Measurements from ENCODE around the gene PTPRD. TPM values are rescaled to one million over a fixed set of nuclear protein-coding genes. Genes with fewer than 3 reads are reported as not detected.

The PTPRD gene
- polyA plus RNA-seq, 4 donors = 99.8 to 230 (median 118) TPM

- no peak for DNase-seq (ENCODE audit: low read depth in 4 of 4, low spot score in 3 of 4)
Observed at GRCh38 chr9:10062629-10063395, 550.0 kb downstream of the PTPRD start.

GRCh38 chr9:10059044-10059443 lies 553.8 kb downstream of the PTPRD start:
- no peak for DNase-seq (ENCODE audit: low read depth in 4 of 4, low spot score in 3 of 4)

GRCh38 chr9:10055886-10056395 lies 556.9 kb downstream of the PTPRD start:
- DNase-seq (ENCODE audit: low read depth in 4 of 4, low spot score in 3 of 4) = no peak

- DNase-seq (ENCODE audit: low read depth in 4 of 4, low spot score in 3 of 4) = no peak
Observed at GRCh38 chr9:10054456-10054855, 558.3 kb downstream of the PTPRD start.

- no peak for DNase-seq (ENCODE audit: low read depth in 4 of 4, low spot score in 3 of 4)
Observed at GRCh38 chr9:10052916-10053315, 559.9 kb downstream of the PTPRD start.

- no peak for DNase-seq (ENCODE audit: low read depth in 4 of 4, low spot score in 3 of 4)
Observed at GRCh38 chr9:10052181-10052580, 560.6 kb downstream of the PTPRD start.

- DNase-seq (ENCODE audit: low read depth in 4 of 4, low spot score in 3 of 4) = no peak
Observed at GRCh38 chr9:10050016-10050415, 562.8 kb downstream of the PTPRD start.

- DNase-seq (ENCODE audit: low read depth in 4 of 4, low spot score in 3 of 4) = no peak
Observed at GRCh38 chr9:10048994-10049393, 563.8 kb downstream of the PTPRD start.

GRCh38 chr9:10045598-10045997 lies 567.2 kb downstream of the PTPRD start:
- no peak for DNase-seq (ENCODE audit: low read depth in 4 of 4, low spot score in 3 of 4)

GRCh38 chr9:10041726-10042229 lies 571.0 kb downstream of the PTPRD start:
- DNase-seq (ENCODE audit: low read depth in 4 of 4, low spot score in 3 of 4) = no peak

- DNase-seq (ENCODE audit: low read depth in 4 of 4, low spot score in 3 of 4) = no peak
Observed at GRCh38 chr9:10036095-10036494, 576.7 kb downstream of the PTPRD start.

GRCh38 chr9:10032166-10032565 lies 580.6 kb downstream of the PTPRD start:
- DNase-seq (ENCODE audit: low read depth in 4 of 4, low spot score in 3 of 4) = no peak

GRCh38 chr9:10026443-10026984 lies 586.3 kb downstream of the PTPRD start:
- no peak for DNase-seq (ENCODE audit: low read depth in 4 of 4, low spot score in 3 of 4)

GRCh38 chr9:10015755-10016154 lies 597.0 kb downstream of the PTPRD start:
- DNase-seq (ENCODE audit: low read depth in 4 of 4, low spot score in 3 of 4) = no peak

- DNase-seq (ENCODE audit: low read depth in 4 of 4, low spot score in 3 of 4) = no peak
Observed at GRCh38 chr9:10014889-10015288, 597.9 kb downstream of the PTPRD start.

GRCh38 chr9:10009401-10009800 lies 603.4 kb downstream of the PTPRD start:
- no peak for DNase-seq (ENCODE audit: low read depth in 4 of 4, low spot score in 3 of 4)

GRCh38 chr9:10008101-10008799 lies 604.6 kb downstream of the PTPRD start:
- no peak for DNase-seq (ENCODE audit: low read depth in 4 of 4, low spot score in 3 of 4)

- DNase-seq (ENCODE audit: low read depth in 4 of 4, low spot score in 3 of 4) = no peak
Observed at GRCh38 chr9:10007356-10007755, 605.4 kb downstream of the PTPRD start.

- no peak for DNase-seq (ENCODE audit: low read depth in 4 of 4, low spot score in 3 of 4)
Observed at GRCh38 chr9:10005206-10005605, 607.6 kb downstream of the PTPRD start.

GRCh38 chr9:10003047-10003446 lies 609.8 kb downstream of the PTPRD start:
- no peak for DNase-seq (ENCODE audit: low read depth in 4 of 4, low spot score in 3 of 4)

GRCh38 chr9:10000669-10001068 lies 612.1 kb downstream of the PTPRD start:
- DNase-seq (ENCODE audit: low read depth in 4 of 4, low spot score in 3 of 4) = no peak

Data from left renal pelvis (tissue), 4 donors.